HUES64 (cell line): Measurements from ENCODE around the gene CDC14A.
A peak's percentile ranks its signal among the peaks of the same experiment; 100 is the strongest.

Experiments used
- H3K27ac ChIP-seq: 2 replicates; pipeline ENCODE4 v1.7.0; 2013; ENCODE audit warnings: low read depth, low read length, inconsistent platforms
- H3K27me3 ChIP-seq: 2 replicates; pipeline ENCODE4 v1.6.1; 2013; ENCODE audit warnings: mild to moderate bottlenecking, low read length; ENCODE audit not compliant: insufficient read depth
- H3K36me3 ChIP-seq: 2 replicates; pipeline ENCODE4 v1.6.1; 2013; ENCODE audit warnings: mild to moderate bottlenecking, low read length; ENCODE audit not compliant: insufficient read depth
- H3K4me1 ChIP-seq: 2 replicates; pipeline ENCODE4 v1.6.1; 2013; ENCODE audit warnings: mild to moderate bottlenecking, low read length, moderate library complexity; ENCODE audit not compliant: insufficient read depth
- H3K4me3 ChIP-seq: 2 replicates; pipeline ENCODE4 v1.5.1; 2013; ENCODE audit warnings: mild to moderate bottlenecking, low read length, moderate library complexity
- H3K9ac ChIP-seq: 2 replicates; pipeline ENCODE4 v1.6.1; 2013; ENCODE audit warnings: mild to moderate bottlenecking, low read depth, low read length
- H3K9me3 ChIP-seq: 2 replicates; pipeline ENCODE4 v1.6.1; 2013; ENCODE audit warnings: low read depth, low read length; ENCODE audit not compliant: insufficient read depth
- WGBS: fragments of 150-250, 120-280 bp; methylation state at CpG from one replicate; pipeline ENCODE4 v1.1.7; 2013; ENCODE audit warnings: missing lambda C conversion rate; 5-methylcytosine and 5-hydroxymethylcytosine counted together

The CDC14A gene

DNA sequence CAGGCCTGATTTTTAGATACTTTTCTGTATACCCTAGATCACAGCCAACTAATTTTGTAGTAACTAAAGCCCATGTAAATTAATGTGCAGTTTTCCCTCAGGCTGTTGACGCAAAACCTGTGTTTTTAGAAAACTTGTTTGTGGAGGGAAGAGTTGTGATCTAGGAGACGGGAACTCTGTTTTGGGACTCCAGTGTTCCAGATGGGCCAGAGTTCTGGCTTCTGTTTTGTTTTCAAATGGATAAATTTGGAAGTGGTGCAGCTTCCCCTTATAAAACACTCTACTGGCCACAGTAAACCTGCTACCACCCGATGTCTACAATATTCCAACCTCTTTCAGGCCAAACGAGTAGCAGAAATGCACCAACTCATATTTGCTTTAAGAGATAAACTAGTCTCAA is 172.0 kb downstream of the CDC14A start:
- no peak overlapping the region for H3K9ac ChIP-seq
- H3K27me3 ChIP-seq: no peaks in the 10 kb centered on the region
- WGBS: 89% methylated on average over 4 of the region's 4 CpGs
- H3K27ac ChIP-seq: no peak overlapping the region
- no peaks in the 10 kb centered on the region; the same call in 1 of the 2 replicates for H3K36me3 ChIP-seq
- H3K4me1 ChIP-seq: no peaks in the 10 kb centered on the region
- no peak overlapping the region for H3K4me3 ChIP-seq
- no peaks in the 10 kb centered on the region for H3K9me3 ChIP-seq

- H3K27ac ChIP-seq: no peak overlapping the region
- no peaks in the 10 kb centered on the region for H3K36me3 ChIP-seq
- no peaks in the 10 kb centered on the region for H3K27me3 ChIP-seq
- 95% methylated on average over 2 of the region's 2 CpGs for WGBS
- no peak overlapping the region for H3K4me3 ChIP-seq
- no peaks in the 10 kb centered on the region for H3K4me1 ChIP-seq
- H3K9me3 ChIP-seq: no peaks in the 10 kb centered on the region
- no peak overlapping the region for H3K9ac ChIP-seq
These were observed 174.6 kb downstream of the CDC14A start for GRCh38 chr1:100526894-100527293.

DNA sequence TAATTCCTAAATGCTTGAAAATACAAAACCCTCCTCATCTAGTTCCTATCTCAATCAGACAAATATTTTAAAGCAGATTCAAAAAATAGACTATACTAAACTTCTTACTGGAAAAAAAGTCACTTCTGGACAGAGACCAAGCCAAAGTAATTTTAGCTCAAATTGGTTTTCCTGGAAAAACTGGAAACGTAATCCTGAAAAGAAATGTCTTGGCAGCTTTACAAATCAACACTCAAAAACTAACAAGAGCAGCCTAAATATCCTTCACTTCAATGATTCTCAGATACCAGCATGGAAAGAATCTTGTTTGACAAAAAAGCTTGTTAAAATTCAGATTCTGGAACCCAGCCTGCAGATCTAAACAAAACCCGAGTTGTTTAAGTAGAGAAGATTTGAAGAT is 176.6 kb downstream of the CDC14A start:
- H3K9ac ChIP-seq: no peak overlapping the region
- no peaks in the 10 kb centered on the region for H3K9me3 ChIP-seq
- H3K27ac ChIP-seq: no peak overlapping the region
- no peak overlapping the region for H3K4me3 ChIP-seq
- no peaks in the 10 kb centered on the region for H3K36me3 ChIP-seq
- no peaks in the 10 kb centered on the region for H3K4me1 ChIP-seq
- 87% methylated on average over 2 of the region's 2 CpGs for WGBS
- H3K27me3 ChIP-seq: no peaks in the 10 kb centered on the region

GRCh38 chr1:100530141-100530540 is 177.8 kb downstream of the CDC14A start:
- no peak overlapping the region for H3K4me3 ChIP-seq
- 97% methylated on average over 4 of the region's 5 CpGs for WGBS
- H3K9ac ChIP-seq: no peak overlapping the region
- H3K4me1 ChIP-seq: no peaks in the 10 kb centered on the region
- H3K27me3 ChIP-seq: peaks cover 5% of the 10 kb centered on the region
- H3K27ac ChIP-seq: no peak overlapping the region
- H3K9me3 ChIP-seq: no peaks in the 10 kb centered on the region
- no peaks in the 10 kb centered on the region for H3K36me3 ChIP-seq

GRCh38 chr1:100530880-100531487 is 178.7 kb downstream of the CDC14A start:
- Histone ChIP-seq H3K36me3 (no peaks in the 10 kb centered on the region), H3K9ac (no peak overlapping the region), H3K27ac (no peak overlapping the region), H3K4me1 (peaks cover 5% of the 10 kb centered on the region; the same call in 1 of the 2 replicates), H3K4me3 (no peak overlapping the region), H3K27me3 (peaks cover 13% of the 10 kb centered on the region), H3K9me3 (no peaks in the 10 kb centered on the region)
- WGBS: 98% methylated on average over 3 of the region's 3 CpGs

DNA sequence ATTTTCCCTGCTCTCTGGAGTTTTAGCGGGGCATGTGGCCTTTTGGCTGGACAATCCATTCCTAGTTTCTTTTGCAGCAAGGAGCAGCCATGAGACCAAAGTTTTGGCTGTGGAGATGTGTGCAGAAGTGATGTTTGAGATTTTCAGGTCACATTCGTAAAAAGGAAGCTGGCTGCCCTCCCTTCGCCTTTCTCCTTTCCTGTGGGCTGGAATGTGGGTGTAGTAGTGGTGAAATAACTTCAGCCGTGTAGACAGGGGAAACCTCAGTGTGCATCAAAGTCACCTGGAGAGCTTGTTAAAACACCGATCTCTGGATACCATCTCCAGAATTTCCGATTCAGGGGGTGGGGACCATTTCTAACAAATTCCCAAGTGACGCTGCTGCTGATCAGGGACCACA is 180.3 kb downstream of the CDC14A start:
- 96% methylated on average over 7 of the region's 7 CpGs for WGBS
- Histone ChIP-seq H3K9me3 (no peaks in the 10 kb centered on the region), H3K9ac (no peak overlapping the region), H3K27ac (no peak overlapping the region), H3K36me3 (no peaks in the 10 kb centered on the region), H3K4me3 (no peak overlapping the region), H3K4me1 (peaks cover 5% of the 10 kb centered on the region; the same call in 1 of the 2 replicates), H3K27me3 (peaks cover 30% of the 10 kb centered on the region)

GRCh38 chr1:100535264-100535663 is 183.0 kb downstream of the CDC14A start:
- Histone ChIP-seq H3K9ac (no peak overlapping the region), H3K4me3 (no peak overlapping the region), H3K36me3 (no peaks in the 10 kb centered on the region), H3K27me3 (peaks cover 56% of the 10 kb centered on the region), H3K27ac (no peak overlapping the region), H3K9me3 (no peaks in the 10 kb centered on the region), H3K4me1 (peaks cover 12% of the 10 kb centered on the region; the same call in 1 of the 2 replicates)
- WGBS: 34% methylated on average over 1 of the region's 2 CpGs

DNA sequence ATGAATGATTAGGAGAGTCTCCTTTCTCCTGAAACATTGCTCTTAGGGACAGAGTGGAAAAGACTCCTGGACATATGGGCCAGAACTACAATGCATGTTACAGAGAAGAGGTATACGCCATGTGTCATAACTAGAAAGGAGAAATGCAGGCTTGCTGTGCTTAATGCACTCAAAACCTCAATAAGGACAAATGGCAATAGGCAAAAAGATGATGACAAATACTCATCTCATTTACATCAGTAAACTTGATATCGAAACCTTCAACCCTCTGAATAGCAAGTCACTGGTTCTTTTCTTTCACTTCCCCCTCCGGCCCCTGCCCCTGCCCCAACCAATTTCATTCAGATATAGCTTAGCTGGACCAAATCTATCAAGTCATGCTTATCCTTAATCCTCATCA is 183.7 kb downstream of the CDC14A start:
- Histone ChIP-seq H3K27ac (no peak overlapping the region), H3K9me3 (no peaks in the 10 kb centered on the region), H3K27me3 (peaks cover 64% of the 10 kb centered on the region), H3K4me3 (no peak overlapping the region), H3K4me1 (peaks cover 12% of the 10 kb centered on the region; the same call in 1 of the 2 replicates), H3K9ac (no peak overlapping the region), H3K36me3 (no peaks in the 10 kb centered on the region)
- WGBS: 89% methylated on average over 3 of the region's 3 CpGs

- H3K4me3 ChIP-seq: peak overlapping the region; percentile 52
- H3K4me1 ChIP-seq: peaks cover 12% of the 10 kb centered on the region; the same call in 1 of the 2 replicates
- 2% methylated on average over 105 of the region's 105 CpGs for WGBS
- H3K9me3 ChIP-seq: no peaks in the 10 kb centered on the region
- H3K27ac ChIP-seq: no peak overlapping the region
- no peaks in the 10 kb centered on the region for H3K36me3 ChIP-seq
- H3K27me3 ChIP-seq: peaks cover 77% of the 10 kb centered on the region
- H3K9ac ChIP-seq: peak overlapping the region; percentile 50; the same call in 1 of the 2 replicates
These were observed 186.9 kb downstream of the CDC14A start for GRCh38 chr1:100538913-100539835.

DNA sequence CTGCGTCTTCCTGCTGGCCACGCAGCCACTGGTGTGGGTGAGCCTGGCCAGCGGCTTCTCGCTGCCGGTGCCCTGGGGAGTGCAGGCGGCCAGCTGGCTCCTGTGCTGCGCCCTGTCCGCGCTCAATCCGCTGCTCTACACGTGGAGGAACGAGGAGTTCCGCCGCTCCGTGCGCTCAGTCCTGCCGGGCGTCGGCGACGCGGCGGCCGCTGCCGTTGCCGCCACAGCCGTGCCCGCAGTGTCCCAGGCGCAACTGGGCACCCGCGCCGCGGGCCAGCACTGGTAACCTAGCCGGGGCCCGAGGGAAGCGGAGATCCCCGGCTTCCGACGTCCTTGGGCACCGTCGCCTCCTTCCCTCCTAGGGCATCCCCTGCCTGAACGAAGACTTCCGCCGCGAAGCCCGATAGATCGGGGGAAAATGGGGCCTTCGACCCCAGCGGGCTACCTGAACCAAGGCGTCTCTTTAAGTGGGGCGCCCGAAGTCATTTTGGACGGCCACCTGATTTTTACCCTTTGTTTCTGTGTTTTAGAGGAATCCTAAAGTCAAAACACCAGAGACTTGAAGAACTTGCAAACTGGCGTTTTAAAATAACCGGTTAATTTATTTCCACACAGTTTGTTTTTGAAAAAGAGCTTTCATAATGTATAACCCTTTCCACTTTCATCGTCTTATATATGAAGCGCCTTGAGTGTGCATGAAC is 187.7 kb downstream of the CDC14A start:
- Histone ChIP-seq H3K4me1 (peaks cover 12% of the 10 kb centered on the region; the same call in 1 of the 2 replicates), H3K27me3 (peaks cover 74% of the 10 kb centered on the region), H3K4me3 (peak overlapping the region; percentile 52), H3K36me3 (no peaks in the 10 kb centered on the region), H3K9ac (peak overlapping the region; percentile 50; the same call in 1 of the 2 replicates), H3K9me3 (no peaks in the 10 kb centered on the region), H3K27ac (no peak overlapping the region)
- 11% methylated on average over 56 of the region's 57 CpGs for WGBS

DNA sequence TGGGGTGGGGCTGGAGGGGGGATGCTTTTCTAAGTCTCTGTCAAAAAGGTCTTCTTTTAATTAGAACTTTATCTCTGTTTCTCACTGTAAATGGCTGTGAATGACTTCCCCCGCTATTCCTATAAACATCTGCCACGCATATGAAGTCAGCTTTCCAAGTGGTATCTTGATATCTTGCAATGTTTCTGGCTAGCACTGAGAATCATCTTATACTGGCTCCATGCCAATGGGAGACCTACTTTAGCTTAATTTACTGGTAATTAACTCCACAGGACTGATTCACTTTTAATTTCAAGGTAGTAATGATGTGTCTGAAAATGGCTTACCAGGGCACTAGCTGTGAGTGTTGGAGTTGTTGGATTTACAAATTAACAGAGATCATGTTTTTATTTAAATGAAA is 190.0 kb downstream of the CDC14A start:
- WGBS: 98% methylated on average over 2 of the region's 2 CpGs

More for the DNA sequence above, 190.0 kb downstream of the CDC14A start:
- Histone ChIP-seq H3K36me3 (no peaks in the 10 kb centered on the region), H3K9me3 (no peaks in the 10 kb centered on the region), H3K4me1 (peaks cover 6% of the 10 kb centered on the region; the same call in 1 of the 2 replicates), H3K4me3 (no peak overlapping the region), H3K27ac (no peak overlapping the region), H3K27me3 (peaks cover 51% of the 10 kb centered on the region), H3K9ac (no peak overlapping the region)
